ENCODE measurements around the gene SCOC. TPM values are rescaled to one million over a fixed set of nuclear protein-coding genes. Genes with fewer than 3 reads are reported as not detected.

The SCOC gene
- polyA plus RNA-seq, 1 experiment: 62.4 TPM

DNA sequence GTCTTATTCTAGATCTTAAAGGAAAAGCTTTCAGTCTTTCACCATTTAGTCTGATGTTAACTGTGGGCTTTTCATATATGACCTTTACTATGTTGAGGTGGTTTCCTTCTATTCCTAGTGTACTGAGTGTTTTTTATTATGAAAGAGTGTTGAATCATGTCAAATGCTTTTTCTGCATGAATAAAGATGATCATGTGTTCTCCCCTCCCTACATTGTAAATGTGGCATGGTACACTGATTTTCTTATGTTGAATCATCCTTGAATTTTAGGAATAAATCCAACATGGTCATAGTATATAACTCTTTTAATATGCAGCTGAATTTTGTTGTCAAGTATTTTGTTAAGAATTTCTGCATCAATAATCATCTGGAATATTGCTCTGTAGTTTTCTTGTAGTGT lies 49.7 kb downstream of the SCOC start:
- CTCF ChIA-PET: no interaction called here
- TF ChIP-seq, protein P1, sequence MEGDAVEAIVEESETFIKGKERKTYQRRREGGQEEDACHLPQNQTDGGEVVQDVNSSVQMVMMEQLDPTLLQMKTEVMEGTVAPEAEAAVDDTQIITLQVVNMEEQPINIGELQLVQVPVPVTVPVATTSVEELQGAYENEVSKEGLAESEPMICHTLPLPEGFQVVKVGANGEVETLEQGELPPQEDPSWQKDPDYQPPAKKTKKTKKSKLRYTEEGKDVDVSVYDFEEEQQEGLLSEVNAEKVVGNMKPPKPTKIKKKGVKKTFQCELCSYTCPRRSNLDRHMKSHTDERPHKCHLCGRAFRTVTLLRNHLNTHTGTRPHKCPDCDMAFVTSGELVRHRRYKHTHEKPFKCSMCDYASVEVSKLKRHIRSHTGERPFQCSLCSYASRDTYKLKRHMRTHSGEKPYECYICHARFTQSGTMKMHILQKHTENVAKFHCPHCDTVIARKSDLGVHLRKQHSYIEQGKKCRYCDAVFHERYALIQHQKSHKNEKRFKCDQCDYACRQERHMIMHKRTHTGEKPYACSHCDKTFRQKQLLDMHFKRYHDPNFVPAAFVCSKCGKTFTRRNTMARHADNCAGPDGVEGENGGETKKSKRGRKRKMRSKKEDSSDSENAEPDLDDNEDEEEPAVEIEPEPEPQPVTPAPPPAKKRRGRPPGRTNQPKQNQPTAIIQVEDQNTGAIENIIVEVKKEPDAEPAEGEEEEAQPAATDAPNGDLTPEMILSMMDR (IDR thresholded peaks at IDR 0.05; ENCODE audit: low read depth, low read length): no peak
- no peaks in the 10 kb centered on the region for H3K27me3 ChIP-seq (ENCODE audit: control insufficient read depth, insufficient read depth, low read length)
- H3K27ac ChIP-seq (ENCODE audit: low read depth, low read length): no peak overlapping the region
- H3K4me3 ChIP-seq (ENCODE audit: low read depth, low read length): no peak overlapping the region
- DNase-seq (ENCODE audit: low read depth, low spot score): no peak
- no peaks in the 10 kb centered on the region; the same call in 1 of the 2 replicates for H3K9me3 ChIP-seq (ENCODE audit: control insufficient read depth, insufficient read depth, low read length)
- POLR2A ChIA-PET: no interaction called here

DNA sequence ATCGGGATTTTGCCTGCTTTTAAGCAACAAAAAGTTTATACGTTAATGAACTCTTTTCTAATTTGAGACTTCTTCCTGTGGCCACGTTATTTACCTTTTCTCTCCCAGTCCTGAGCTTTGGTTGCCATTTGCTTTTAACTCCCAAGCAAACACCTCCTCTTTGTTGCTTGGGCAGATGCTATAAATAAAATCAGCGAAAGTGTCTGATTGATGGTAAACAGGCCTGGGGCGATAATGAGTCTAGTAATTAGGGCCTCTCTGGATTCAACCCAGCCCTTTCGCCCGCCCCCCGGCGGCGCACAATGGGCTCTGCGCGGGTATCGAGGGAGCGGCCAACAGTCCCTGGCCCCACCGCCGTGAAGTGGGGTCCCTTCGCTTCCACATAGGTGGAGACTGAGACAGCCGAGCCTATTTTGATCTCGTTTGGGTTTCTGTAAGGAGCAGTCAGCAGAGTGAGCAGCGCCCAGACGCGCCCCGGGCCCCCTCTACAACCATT lies 53.2 kb downstream of the SCOC start:
- ChIA-PET POLR2A (no interaction called here), CTCF (interaction anchor here (0.6 to 2.4 kb wide), 11 partner anchors 22 to 890 kb away, joined by 3 to 12 read pairs (median 3); partner anchors contain the start of gene SCOC)
- peak overlapping the region; percentile 80 for H3K4me3 ChIP-seq (ENCODE audit: low read depth, low read length)
- TF ChIP-seq, protein P1 (IDR thresholded peaks at IDR 0.05; ENCODE audit: low read depth, low read length): no peak
- H3K27ac ChIP-seq (ENCODE audit: low read depth, low read length): no peak overlapping the region
- DNase-seq (ENCODE audit: low read depth, low spot score): no peak
- H3K27me3 ChIP-seq (ENCODE audit: control insufficient read depth, insufficient read depth, low read length): no peaks in the 10 kb centered on the region
- no peaks in the 10 kb centered on the region; the same call in 1 of the 2 replicates for H3K9me3 ChIP-seq (ENCODE audit: control insufficient read depth, insufficient read depth, low read length)

DNA sequence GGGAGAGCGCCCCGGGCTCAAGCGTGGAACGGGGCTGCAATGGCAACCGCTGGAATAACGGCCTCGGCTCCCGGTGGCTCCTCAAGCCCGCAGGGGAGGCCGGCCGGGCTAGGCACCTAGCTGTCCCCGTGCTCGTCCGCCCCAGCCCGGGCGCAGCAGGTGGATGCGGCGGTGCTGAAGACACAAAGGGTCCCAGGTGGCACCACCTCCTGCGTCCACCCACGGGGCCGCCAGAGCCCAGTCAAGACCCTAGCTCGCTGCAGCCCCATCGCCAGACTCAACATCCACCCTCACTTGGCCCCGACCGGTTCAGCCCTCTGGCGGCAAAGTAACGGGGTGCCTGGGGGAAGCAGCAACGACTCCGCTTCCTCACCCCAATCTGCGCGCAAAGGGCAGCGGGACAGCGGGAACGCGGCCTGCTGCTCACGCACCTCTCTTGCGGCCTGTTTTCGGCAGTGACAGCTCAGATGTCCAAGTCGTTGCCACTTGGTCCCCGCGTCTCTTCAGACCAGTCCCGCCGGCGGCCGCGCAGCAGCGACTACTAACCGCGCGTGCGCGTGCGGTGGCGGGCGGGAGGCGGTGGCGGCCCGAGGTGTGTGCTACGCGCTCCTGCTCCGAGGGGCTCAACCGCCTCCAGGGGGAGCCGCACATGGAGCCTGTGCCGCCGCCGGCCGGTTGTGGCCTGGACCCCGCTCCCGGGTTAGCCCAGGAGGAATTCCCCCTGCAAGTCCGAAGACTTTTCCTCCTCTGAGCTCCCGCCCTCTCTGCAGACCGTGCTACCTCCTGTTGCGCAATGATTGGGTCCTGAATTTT lies 53.9 kb downstream of the SCOC start, which contains the start of gene CLGN:
Gene CLGN, minus strand, starts transcription at position 543 of the 813 bp plus-strand sequence. CDS start 14,570 bp downstream, outside the sequence.
- TF ChIP-seq, protein P1 (IDR thresholded peaks at IDR 0.05; ENCODE audit: low read depth, low read length): peak; percentile 39
- ChIA-PET CTCF (interaction anchor here (0.5 to 2.4 kb wide), 22 partner anchors 15 to 891 kb away, joined by 3 to 12 read pairs (median 3); partner anchors contain the start of genes ELMOD2 and SCOC), POLR2A (no interaction called here)
- no peak within 1 kb of the TSS for H3K27ac ChIP-seq (ENCODE audit: low read depth, low read length)
- DNase-seq (ENCODE audit: low read depth, low spot score): no peak
- H3K27me3 ChIP-seq (ENCODE audit: control insufficient read depth, insufficient read depth, low read length): no peaks in the 10 kb centered on the region
- H3K4me3 ChIP-seq (ENCODE audit: low read depth, low read length): peak within 1 kb of the TSS; percentile 80
- H3K9me3 ChIP-seq (ENCODE audit: control insufficient read depth, insufficient read depth, low read length): no peaks in the 10 kb centered on the region; the same call in 1 of the 2 replicates

DNA sequence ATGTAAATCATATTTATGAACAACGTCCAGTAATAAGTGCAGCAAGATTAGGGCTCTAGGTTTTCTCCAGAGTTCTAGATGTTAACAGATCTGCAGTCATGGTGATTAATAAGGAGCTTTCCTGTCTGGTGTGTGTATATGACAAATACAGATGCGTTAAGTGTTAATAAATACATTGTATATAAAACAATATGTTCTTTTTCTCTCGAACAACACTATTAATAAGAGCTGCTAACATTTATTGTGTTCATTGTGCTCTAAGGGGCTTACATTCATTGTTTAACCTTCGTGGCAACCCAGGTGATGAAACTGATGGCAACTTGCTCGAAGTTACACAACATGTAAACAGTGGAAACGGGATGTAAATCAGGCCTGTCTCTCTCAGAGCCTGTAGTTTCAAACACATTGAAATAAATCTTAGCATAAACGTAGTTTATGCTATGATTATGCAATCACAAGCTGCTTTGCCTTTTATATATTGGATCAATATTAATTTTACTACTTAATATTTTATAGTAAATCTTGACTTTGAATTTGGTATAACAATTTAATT lies 54.5 kb downstream of the SCOC start:
- CTCF ChIA-PET: interaction anchor here (0.6 to 2.4 kb wide), 17 partner anchors 16 to 423 kb away, joined by 3 to 12 read pairs (median 3); partner anchors contain the start of genes ELMOD2 and SCOC
- H3K27me3 ChIP-seq (ENCODE audit: control insufficient read depth, insufficient read depth, low read length): no peaks in the 10 kb centered on the region
- POLR2A ChIA-PET: no interaction called here
- no peaks in the 10 kb centered on the region; the same call in 1 of the 2 replicates for H3K9me3 ChIP-seq (ENCODE audit: control insufficient read depth, insufficient read depth, low read length)
- TF ChIP-seq, protein P1 (IDR thresholded peaks at IDR 0.05; ENCODE audit: low read depth, low read length): no peak
- peak overlapping the region; percentile 80 for H3K4me3 ChIP-seq (ENCODE audit: low read depth, low read length)
- H3K27ac ChIP-seq (ENCODE audit: low read depth, low read length): no peak overlapping the region
- no peak for DNase-seq (ENCODE audit: low read depth, low spot score)

Other genes starting within 250 kb of the SCOC start
- 3.5 and 4.1 TPM in 2 replicates for gene MAML3, start 219.5 kb upstream of the SCOC start, polyA plus RNA-seq (2011; rRNA removed)
- 1.6 and 2.7 TPM in 2 replicates for gene CLGN, start 54.0 kb downstream of the SCOC start, polyA plus RNA-seq (2011; rRNA removed)
- gene MGAT4D, start 124.6 kb downstream of the SCOC start, polyA plus RNA-seq (2011; rRNA removed): not detected in 2 replicates
- gene ELMOD2, start 150.5 kb downstream of the SCOC start, polyA plus RNA-seq (2011; rRNA removed): 22.2 and 29.4 TPM in 2 replicates
- gene UCP1, start 195.3 kb downstream of the SCOC start, polyA plus RNA-seq (2011; rRNA removed): not detected in 2 replicates